AML-193 (cell line): Measurements from ENCODE around the gene RAPSN.

Experiments
- DNase-seq, 2 experiments: peaks; one replicate each; lab custom pipeline; 2025; lab: John Stamatoyannopoulos, UW

The RAPSN gene

GRCh38 chr11:47434011-47434786 is 14.7 kb downstream of the RAPSN start:
- DNase-seq = no peak

- no peak for DNase-seq
These were observed 15.8 kb downstream of the RAPSN start for GRCh38 chr11:47433157-47433556.

- no peak for DNase-seq
These were observed 17.4 kb downstream of the RAPSN start for GRCh38 chr11:47431356-47432083.

GRCh38 chr11:47430524-47430923 is 18.4 kb downstream of the RAPSN start:
- DNase-seq = no peak

- DNase-seq = peak; percentile 90 to 91
These were observed 22.6 kb downstream of the RAPSN start, which contains the start of gene PSMC3 for GRCh38 chr11:47426062-47426956. TSS of gene PSMC3 (minus strand) at chr11:47426439. CDS start at chr11:47426279, 160 bp downstream.

GRCh38 chr11:47425611-47426010 is 23.3 kb downstream of the RAPSN start:
- no peak for DNase-seq

- DNase-seq = no peak
These were observed 30.3 kb downstream of the RAPSN start for GRCh38 chr11:47418454-47419259.

GRCh38 chr11:47417712-47418111 is 31.2 kb downstream of the RAPSN start:
- no peak for DNase-seq

- no peak for DNase-seq
These were observed 32.9 kb downstream of the RAPSN start for GRCh38 chr11:47415949-47416472.

GRCh38 chr11:47415091-47415854 is 33.7 kb downstream of the RAPSN start:
- no peak for DNase-seq

- DNase-seq = no peak
These were observed 34.3 kb downstream of the RAPSN start for GRCh38 chr11:47414685-47415070.

GRCh38 chr11:47413908-47414684 is 34.8 kb downstream of the RAPSN start:
- no peak for DNase-seq

GRCh38 chr11:47413351-47413750 is 35.6 kb downstream of the RAPSN start:
- no peak for DNase-seq

- DNase-seq = peak; percentile 28 to 43
These were observed 36.8 kb downstream of the RAPSN start for GRCh38 chr11:47411884-47412746.

- DNase-seq = no peak
These were observed 38.3 kb downstream of the RAPSN start for GRCh38 chr11:47410370-47411264.

- no peak for DNase-seq
These were observed 39.2 kb downstream of the RAPSN start for GRCh38 chr11:47409440-47410369.
